HFFc6 (cell line): Measurements from ENCODE around the gene TCHHL1. TPM values are rescaled to one million over a fixed set of nuclear protein-coding genes. Genes with fewer than 3 reads are reported as not detected.

Experiments used
- DNase-seq: peaks from one replicate; pipeline ENCODE4 v3.0.0-alpha.2; 2018
- H3K27ac Mint-ChIP-seq: 2 replicates; pipeline ENCODE4 v1.8.0; 2020; ENCODE audit warnings: mild to moderate bottlenecking, mixed read lengths
- H3K27me3 Mint-ChIP-seq: 2 replicates; pipeline ENCODE4 v1.8.0; 2021; ENCODE audit warnings: mild to moderate bottlenecking, moderate library complexity, mixed read lengths; ENCODE audit not compliant: insufficient read depth
- H3K36me3 Mint-ChIP-seq: 2 replicates; pipeline ENCODE4 v1.8.0; 2021; ENCODE audit warnings: low read depth, mixed read lengths
- H3K4me1 Mint-ChIP-seq: 2 replicates; pipeline ENCODE4 v1.8.0; 2020; ENCODE audit warnings: low read depth, mixed read lengths
- H3K4me3 Mint-ChIP-seq: 2 replicates; pipeline ENCODE4 v1.8.0; 2020; ENCODE audit warnings: mild to moderate bottlenecking, moderate library complexity, mixed read lengths
- H3K9me3 Mint-ChIP-seq: 2 replicates; pipeline ENCODE4 v1.8.0; 2020; ENCODE audit warnings: mild to moderate bottlenecking, mixed read lengths
- total RNA-seq, 6 experiments: library from RNA; stranded (reverse); fragmentation: NEBNext Ultra II Directional; extraction: Animal tissue kit (Norgen Biotek cat#: 25700); gene quantifications; 2 replicates in 1 of 6; 3 replicates in 5 of 6; pipeline ENCODE4 v1.2.3, GENCODE V29; 2021
- TF ChIP-seq, protein P1 (sequence below): fragments of 200-600 bp; sonication (generic); IDR thresholded peaks from 2 replicates; pipeline ENCODE4 v1.5.0; 2021; ENCODE audit warnings: antibody characterized with exemption, mild to moderate bottlenecking

The TCHHL1 gene
- total RNA-seq, 6 experiments from 2014 or later = not detected

DNA sequence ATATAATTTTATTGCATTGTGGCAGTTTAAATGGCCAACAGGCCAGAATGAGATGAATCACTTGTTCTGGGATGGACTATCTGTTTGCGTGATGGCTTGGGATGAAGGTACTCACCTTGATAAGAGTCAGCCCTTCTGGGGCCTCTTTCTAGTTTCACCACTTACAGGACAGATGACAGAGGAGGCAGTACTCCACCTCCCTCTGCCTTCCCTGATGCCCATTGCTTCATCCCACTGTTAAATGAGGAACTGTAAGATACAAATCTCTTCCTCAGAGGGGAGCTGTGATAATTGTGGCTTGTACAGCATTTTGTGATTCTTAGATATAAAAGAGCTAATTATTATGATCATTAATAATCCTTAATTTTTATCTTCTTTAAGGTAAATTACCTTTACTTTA lies 30.1 kb upstream of the TCHHL1 start:
- H3K27ac Mint-ChIP-seq = no peak overlapping the region
- peaks cover 29% of the 10 kb centered on the region for H3K27me3 Mint-ChIP-seq
- TF ChIP-seq, protein P1, sequence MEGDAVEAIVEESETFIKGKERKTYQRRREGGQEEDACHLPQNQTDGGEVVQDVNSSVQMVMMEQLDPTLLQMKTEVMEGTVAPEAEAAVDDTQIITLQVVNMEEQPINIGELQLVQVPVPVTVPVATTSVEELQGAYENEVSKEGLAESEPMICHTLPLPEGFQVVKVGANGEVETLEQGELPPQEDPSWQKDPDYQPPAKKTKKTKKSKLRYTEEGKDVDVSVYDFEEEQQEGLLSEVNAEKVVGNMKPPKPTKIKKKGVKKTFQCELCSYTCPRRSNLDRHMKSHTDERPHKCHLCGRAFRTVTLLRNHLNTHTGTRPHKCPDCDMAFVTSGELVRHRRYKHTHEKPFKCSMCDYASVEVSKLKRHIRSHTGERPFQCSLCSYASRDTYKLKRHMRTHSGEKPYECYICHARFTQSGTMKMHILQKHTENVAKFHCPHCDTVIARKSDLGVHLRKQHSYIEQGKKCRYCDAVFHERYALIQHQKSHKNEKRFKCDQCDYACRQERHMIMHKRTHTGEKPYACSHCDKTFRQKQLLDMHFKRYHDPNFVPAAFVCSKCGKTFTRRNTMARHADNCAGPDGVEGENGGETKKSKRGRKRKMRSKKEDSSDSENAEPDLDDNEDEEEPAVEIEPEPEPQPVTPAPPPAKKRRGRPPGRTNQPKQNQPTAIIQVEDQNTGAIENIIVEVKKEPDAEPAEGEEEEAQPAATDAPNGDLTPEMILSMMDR = no peak
- no peaks in the 10 kb centered on the region for H3K9me3 Mint-ChIP-seq
- no peaks in the 10 kb centered on the region for H3K36me3 Mint-ChIP-seq
- no peaks in the 10 kb centered on the region for H3K4me1 Mint-ChIP-seq
- no peak overlapping the region for H3K4me3 Mint-ChIP-seq
- no peak for DNase-seq

DNA sequence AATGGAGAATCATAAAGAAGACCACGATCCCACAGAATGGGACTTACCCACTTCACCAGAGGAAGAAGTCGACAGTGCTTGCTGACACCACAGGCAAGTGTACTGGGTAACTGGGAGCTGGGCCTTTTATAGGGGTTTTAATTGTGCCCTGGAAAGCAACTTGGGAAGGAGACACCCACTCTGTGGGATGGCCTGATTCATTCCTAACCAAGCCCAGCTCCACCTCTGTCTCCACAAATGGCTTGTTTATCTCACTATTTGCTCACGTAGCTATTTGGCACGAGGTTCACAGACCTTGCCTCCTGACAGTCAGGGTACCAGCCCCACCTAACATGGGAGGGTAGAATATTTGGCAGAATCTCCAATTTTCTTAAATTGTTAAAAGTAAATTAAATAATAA lies 26.5 kb upstream of the TCHHL1 start, which contains the start of gene TCHH:
TCHH (minus strand) TSS at position 101 of the 400 bp plus-strand sequence. CDS start 1,364 bp downstream, outside the sequence.
- Mint-ChIP-seq H3K4me1 (no peaks in the 10 kb centered on the region), H3K27ac (no peak within 1 kb of the TSS), H3K36me3 (no peaks in the 10 kb centered on the region), H3K4me3 (no peak within 1 kb of the TSS), H3K9me3 (no peaks in the 10 kb centered on the region), H3K27me3 (peaks cover 18% of the 10 kb centered on the region)
- TF ChIP-seq, protein P1 = no peak
- DNase-seq = no peak

DNA sequence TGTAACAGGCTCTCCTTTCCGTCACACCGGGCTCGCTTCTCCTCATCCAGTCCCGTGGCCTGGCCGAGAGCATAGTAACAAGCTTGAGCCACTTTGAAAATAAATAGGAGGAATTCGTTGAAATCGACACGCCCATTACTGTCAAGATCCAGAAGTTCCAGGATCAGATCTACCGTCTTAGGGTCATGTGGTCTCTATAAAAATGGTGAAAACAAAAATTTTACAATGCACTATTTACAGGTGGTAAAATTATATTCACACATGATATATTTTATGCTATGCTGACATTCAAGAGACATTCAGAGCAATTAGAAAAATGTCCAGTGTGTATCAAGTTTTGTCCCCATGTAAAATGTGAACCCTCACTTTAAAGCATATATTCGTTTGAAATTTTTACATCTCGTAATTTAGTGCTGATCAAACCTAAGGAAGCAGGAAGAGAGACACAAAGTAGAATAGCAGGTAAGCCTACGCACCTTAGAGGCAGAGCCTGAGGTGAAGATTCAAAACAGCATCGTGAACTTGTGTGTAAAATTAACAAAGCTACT lies 24.1 kb upstream of the TCHHL1 start:
- DNase-seq = no peak
- Mint-ChIP-seq H3K27ac (no peak overlapping the region), H3K36me3 (no peaks in the 10 kb centered on the region; the same call in 1 of the 2 replicates), H3K4me1 (no peaks in the 10 kb centered on the region), H3K9me3 (peaks cover 6% of the 10 kb centered on the region; the same call in 1 of the 2 replicates), H3K27me3 (peaks cover 16% of the 10 kb centered on the region), H3K4me3 (no peak overlapping the region)
- TF ChIP-seq, protein P1 = no peak

DNA sequence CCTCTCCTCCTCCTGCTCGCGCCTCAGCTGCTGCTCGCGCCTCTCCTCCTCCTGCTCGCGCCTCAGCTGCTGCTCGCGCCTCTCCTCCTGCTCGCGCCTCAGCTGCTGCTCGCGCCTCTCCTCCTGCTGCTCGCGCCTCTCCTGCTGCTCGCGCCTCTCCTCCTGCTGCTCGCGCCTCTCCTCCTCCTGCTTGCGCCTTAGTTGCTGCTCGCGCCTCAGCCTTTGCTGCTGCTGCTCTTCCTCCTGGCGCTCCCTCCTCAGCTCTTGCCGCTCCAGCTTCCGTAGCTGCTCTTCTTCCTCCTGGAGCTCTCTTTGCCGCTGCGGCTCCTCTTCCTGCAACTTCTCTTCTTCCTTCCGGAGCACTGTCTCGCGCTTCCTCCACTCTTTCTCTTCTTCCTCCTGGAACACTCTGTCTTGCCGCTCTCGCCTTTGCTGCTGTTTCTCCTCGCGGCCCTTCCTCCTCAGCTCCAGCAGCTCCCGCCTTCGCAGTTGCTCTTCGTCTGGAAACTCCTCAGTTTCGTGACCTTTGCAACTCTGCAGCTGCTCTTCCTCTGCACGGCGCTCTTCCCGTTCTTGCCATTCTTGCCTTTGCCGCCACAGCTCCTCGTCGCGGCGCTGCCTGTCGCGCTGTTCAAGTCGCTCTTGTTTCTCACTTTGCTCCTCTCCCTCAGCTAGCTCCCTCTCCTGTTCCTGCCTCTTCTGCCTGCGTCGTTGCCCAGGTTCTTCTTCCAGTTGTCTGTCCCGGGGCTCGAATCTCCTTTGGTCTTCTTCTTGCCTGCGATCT lies 23.4 kb upstream of the TCHHL1 start:
- Mint-ChIP-seq H3K9me3 (peaks cover 12% of the 10 kb centered on the region), H3K4me1 (no peaks in the 10 kb centered on the region), H3K27ac (no peak overlapping the region), H3K27me3 (peaks cover 23% of the 10 kb centered on the region), H3K36me3 (no peaks in the 10 kb centered on the region; the same call in 1 of the 2 replicates), H3K4me3 (no peak overlapping the region)
- TF ChIP-seq, protein P1 = no peak
- DNase-seq = no peak

DNA sequence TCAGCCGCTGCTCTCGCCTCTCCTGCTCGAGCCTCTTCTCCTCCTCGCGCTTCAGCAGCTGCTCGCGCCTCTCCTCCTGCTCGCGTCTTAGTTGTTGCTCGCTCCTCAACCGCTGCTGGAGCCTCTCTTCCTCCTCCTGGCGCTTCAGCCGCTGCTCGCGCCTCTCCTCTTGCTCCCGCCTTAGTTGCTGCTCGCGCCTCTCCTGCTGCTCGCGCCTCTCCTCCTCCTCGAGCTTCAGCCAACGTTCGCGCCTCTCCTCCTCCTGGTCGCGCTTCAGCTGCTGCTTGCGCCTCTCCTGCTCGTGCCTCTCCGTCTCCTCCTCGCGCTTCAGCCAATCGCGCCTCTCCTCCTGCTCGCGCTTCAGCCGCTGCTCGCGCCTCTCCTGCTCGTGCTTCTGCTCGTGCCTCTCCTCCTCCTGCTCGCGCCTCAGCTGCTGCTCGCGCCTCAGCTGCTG lies 22.7 kb upstream of the TCHHL1 start:
- TF ChIP-seq, protein P1 = no peak
- Mint-ChIP-seq H3K27me3 (peaks cover 25% of the 10 kb centered on the region), H3K36me3 (no peaks in the 10 kb centered on the region; the same call in 1 of the 2 replicates), H3K27ac (no peak overlapping the region), H3K4me3 (no peak overlapping the region), H3K4me1 (no peaks in the 10 kb centered on the region), H3K9me3 (peaks cover 12% of the 10 kb centered on the region)
- no peak for DNase-seq
